HCT116 (cell line): ENCODE measurements around the gene MRPS2. TPM values are rescaled to one million over a fixed set of nuclear protein-coding genes. Genes with fewer than 3 reads are reported as not detected.

Experiments used
- ATAC-seq: fragments of 200-7000 bp; cut with Tn5 transposase; 2 replicates; pipeline ENCODE4 v1.9.1; 2020; ENCODE audit warnings: mild to moderate bottlenecking, moderate library complexity
- BruUV-seq: library from RNA; stranded (reverse); fragments of 400-500 nt; replicated peaks from 2 replicates; lab custom pipeline; 2021; lab: Mats Ljungman, UMichigan
- CTCF ChIA-PET: fragments of 300-600 bp; sonication (Branson Sonifier 250); formaldehyde crosslinking; loops from one replicate; lab custom pipeline; 2021; ENCODE audit warnings: antibody characterized with exemption; lab: Charles Lee
- POLR2A ChIA-PET: fragments of 300-600, 350-600 bp; sonication (Branson Sonifier 250); formaldehyde crosslinking; loops from one replicate; lab custom pipeline; 2021; ENCODE audit warnings: antibody characterized with exemption; lab: Charles Lee
- RAD21 ChIA-PET, 2 experiments: fragments of 300-600 bp; sonication (Branson Sonifier 250); formaldehyde crosslinking; loops; one replicate each; lab custom pipeline; 2023; ENCODE audit warnings: low total read pairs in 2 of 2; ENCODE audit not compliant: uncharacterized antibody in 2 of 2, unreplicated experiment in 2 of 2, low non-redundant PET in 1 of 2; lab: Charles Lee
- DNase-seq: peaks from one replicate; pipeline ENCODE4 v3.0.0-alpha.2; 2010; ENCODE audit warnings: low read depth, low spot score
- H2AFZ ChIP-seq: fragments of 200-600 bp; shearing (Covaris generic), sonication (generic); 2 replicates; pipeline ENCODE4 v1.6.1; 2017; ENCODE audit warnings: low read depth, mixed run types, mixed read lengths, antibody characterized with exemption, low read length; ENCODE audit not compliant: poor library complexity, severe bottlenecking
- H3K27ac ChIP-seq: 2 replicates; pipeline ENCODE4 v1.5.1; 2012; ENCODE audit warnings: low read depth, low read length
- H3K27me3 ChIP-seq: fragments of 200-600 bp; sonication (generic); 2 replicates; pipeline ENCODE4 v1.6.1; 2016; ENCODE audit warnings: mixed run types, low read length, mixed read lengths; ENCODE audit not compliant: insufficient read depth
- H3K36me3 ChIP-seq, 2 experiments: fragments of 200-500 bp in 1 of 2; fragments of 200-600 bp in 1 of 2; sonication (Bioruptor generic) in 1 of 2; sonication (generic) in 1 of 2; 2 replicates each; pipeline versions ENCODE4 v1.5.1 to v1.6.1; 2014 to 2016; ENCODE audit warnings: low read length in 2 of 2, inconsistent platforms in 1 of 2, mixed read lengths in 1 of 2, mixed run types in 1 of 2; ENCODE audit not compliant: insufficient read depth in 2 of 2, control insufficient read depth in 1 of 2
- H3K4me1 ChIP-seq, 2 experiments: fragments of 200-600 bp in 1 of 2; sonication (generic) in 1 of 2; 2 replicates each; pipeline versions ENCODE4 v1.5.1 to v1.6.1; 2012 to 2017; ENCODE audit warnings: low read length in 2 of 2, inconsistent platforms in 1 of 2, mild to moderate bottlenecking in 1 of 2, mixed read lengths in 1 of 2, mixed run types in 1 of 2, moderate library complexity in 1 of 2; ENCODE audit not compliant: insufficient read depth in 2 of 2, control insufficient read depth in 1 of 2
- H3K4me2 ChIP-seq: fragments of 200-600 bp; sonication (generic); 2 replicates; pipeline ENCODE4 v1.6.1; 2017; ENCODE audit warnings: mixed run types, low read length, mixed read lengths
- H3K4me3 ChIP-seq, 2 experiments: fragments of 200-600 bp in 1 of 2; sonication (generic) in 1 of 2; replicated peaks in 1 of 2; 2 replicates each; pipeline ENCODE4 v1.5.1; 2011 to 2016; ENCODE audit warnings: low read length in 2 of 2, control low read depth in 1 of 2, low read depth in 1 of 2, mild to moderate bottlenecking in 1 of 2, mixed read lengths in 1 of 2, mixed run types in 1 of 2
- H3K79me2 ChIP-seq: fragments of 200-600 bp; sonication (generic); 2 replicates; pipeline ENCODE4 v1.6.1; 2017; ENCODE audit warnings: mild to moderate bottlenecking, mixed run types, low read length, moderate library complexity, mixed read lengths; ENCODE audit not compliant: insufficient read depth
- H3K9ac ChIP-seq: fragments of 200-600 bp; sonication (generic); 2 replicates; pipeline ENCODE4 v1.6.1; 2016; ENCODE audit warnings: low read length, mixed read lengths
- H3K9me2 ChIP-seq: fragments of 200-600 bp; sonication (generic), shearing (Covaris generic); 2 replicates; pipeline ENCODE4 v1.6.1; 2017; ENCODE audit warnings: mixed run types, mild to moderate bottlenecking, moderate library complexity; ENCODE audit not compliant: insufficient read depth
- H3K9me3 ChIP-seq, 2 experiments: fragments of 200-500 bp in 1 of 2; fragments of 200-600 bp in 1 of 2; sonication (Bioruptor generic) in 1 of 2; sonication (generic) in 1 of 2; 2 replicates each; pipeline ENCODE4 v1.6.1; 2014 to 2017; ENCODE audit warnings: low read length in 2 of 2, mixed read lengths in 2 of 2, inconsistent platforms in 1 of 2, low read depth in 1 of 2, mild to moderate bottlenecking in 1 of 2, mixed run types in 1 of 2, moderate library complexity in 1 of 2; ENCODE audit not compliant: control insufficient read depth in 1 of 2, insufficient read depth in 1 of 2
- H4K20me1 ChIP-seq: fragments of 200-600 bp; sonication (generic), shearing (Covaris generic); 2 replicates; pipeline ENCODE4 v1.6.1; 2017; ENCODE audit warnings: mixed run types, mild to moderate bottlenecking, moderate library complexity; ENCODE audit not compliant: insufficient read depth
- CBX3 ChIP-seq: IDR thresholded peaks from 2 replicates; pipeline ENCODE4 v1.6.1; 2012; ENCODE audit warnings: low read depth
- CEBPB ChIP-seq: IDR thresholded peaks from 2 replicates; pipeline ENCODE4 v1.6.1; 2012; ENCODE audit warnings: low read depth
- ELF1 ChIP-seq: IDR thresholded peaks from 2 replicates; pipeline ENCODE4 v1.6.1; 2012; ENCODE audit warnings: low read depth, borderline replicate concordance
- EZH2phosphoT487 ChIP-seq: fragments of 200-600 bp; IDR thresholded peaks from 2 replicates; pipeline ENCODE4 v1.6.1; 2018; ENCODE audit warnings: antibody characterized with exemption, borderline replicate concordance
- FOSL1 ChIP-seq: IDR thresholded peaks from 2 replicates; pipeline ENCODE4 v1.6.1; 2012; ENCODE audit warnings: low read depth
- JUND ChIP-seq: IDR thresholded peaks from 2 replicates; pipeline ENCODE4 v1.6.1; 2012
- POLR2AphosphoS5 ChIP-seq: IDR thresholded peaks from 2 replicates; pipeline ENCODE4 v1.6.1; 2011; ENCODE audit warnings: mild to moderate bottlenecking, low read depth, low read length, moderate library complexity
- RAD21 ChIP-seq: IDR thresholded peaks from 2 replicates; pipeline ENCODE4 v1.6.1; 2012; ENCODE audit warnings: low read depth, mild to moderate bottlenecking
- SP1 ChIP-seq: IDR thresholded peaks from 2 replicates; pipeline ENCODE4 v1.6.1; 2012; ENCODE audit warnings: low read depth
- SRF ChIP-seq: IDR thresholded peaks from 2 replicates; pipeline ENCODE4 v1.6.1; 2012; ENCODE audit warnings: low read depth
- YY1 ChIP-seq: IDR thresholded peaks from 2 replicates; pipeline ENCODE4 v1.6.1; 2011; ENCODE audit warnings: low read length, low read depth, moderate library complexity, mild to moderate bottlenecking; ENCODE audit not compliant: insufficient replicate concordance; ENCODE audit errors: extremely low read depth
- ZFX ChIP-seq: fragments of 450-650 bp; IDR thresholded peaks from 2 replicates; pipeline ENCODE4 v1.6.1; 2017
- ZNF274 ChIP-seq: fragments of 200-500 bp; sonication (Bioruptor generic); IDR thresholded peaks from 2 replicates; pipeline ENCODE4 v1.6.1; 2014; ENCODE audit warnings: mild to moderate bottlenecking, low read depth, low read length, inconsistent platforms
- intact Hi-C: fragments of 100-400 bp; cut with micrococcal nuclease; formaldehyde crosslinking; loops from 2 replicates; pipeline ENCODE4 v1.10.0; 2022
- total RNA-seq: library from RNA; stranded (reverse); gene quantifications from one replicate; pipeline ENCODE4 v1.2.1, GENCODE V29; 2021; ENCODE audit not compliant: unreplicated experiment
- TF ChIP-seq, protein P1 (sequence below): IDR thresholded peaks from 2 replicates; pipeline ENCODE4 v1.6.1; 2012
- TF ChIP-seq, protein P2 (sequence below): IDR thresholded peaks from 2 replicates; pipeline ENCODE4 v1.6.1; 2011; ENCODE audit warnings: mild to moderate bottlenecking, low read length, moderate library complexity; ENCODE audit not compliant: insufficient replicate concordance; ENCODE audit errors: extremely low read depth
- TF ChIP-seq, protein P3 (sequence below), 3 experiments: fragments of 200-600 bp in 1 of 3; sonication (generic) in 1 of 3; IDR thresholded peaks in 2 of 3; conservative IDR thresholded peaks in 1 of 3; 2 replicates each; pipeline ENCODE4 v1.5.1; 2012 to 2017; ENCODE audit warnings: low read depth in 2 of 3, low read length in 2 of 3, antibody characterized with exemption in 1 of 3, borderline replicate concordance in 1 of 3, control low read depth in 1 of 3, mild to moderate bottlenecking in 1 of 3, mixed read lengths in 1 of 3, mixed run types in 1 of 3, moderate library complexity in 1 of 3; ENCODE audit not compliant: insufficient read depth in 1 of 3
- TF ChIP-seq, protein P4 (sequence below): IDR thresholded peaks from 2 replicates; pipeline ENCODE4 v1.6.1; 2012
- TF ChIP-seq, protein P5 (sequence below): IDR thresholded peaks from 2 replicates; pipeline ENCODE4 v1.6.1; 2012; ENCODE audit warnings: low read depth

Gene MRPS2
- total RNA-seq, 1 experiment from 2014 or later, result 85.1 TPM

DNA sequence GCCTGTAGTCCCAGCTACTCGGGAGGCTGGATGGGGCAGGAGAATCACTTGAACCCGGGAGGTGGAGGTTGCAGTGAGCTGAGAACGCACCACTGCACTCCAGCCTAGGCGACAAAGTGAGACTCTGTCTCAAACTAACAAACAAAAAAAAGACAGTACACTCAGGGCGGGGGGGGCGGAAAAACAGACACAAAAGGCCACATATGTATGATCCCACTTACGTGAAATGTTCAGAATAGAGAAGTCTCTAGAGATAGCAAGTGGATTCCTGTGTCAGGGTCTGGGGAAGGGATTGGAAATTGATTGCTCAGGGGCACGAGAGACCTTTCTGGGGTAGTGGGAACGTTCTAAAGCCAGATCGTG, 11.7 kb downstream of the MRPS2 start:
- Histone ChIP-seq H3K9me2 (no peaks in the 10 kb centered on the region), H3K79me2 (no peaks in the 10 kb centered on the region), H3K9ac (no peak overlapping the region), H3K4me2 (no peak overlapping the region), H4K20me1 (no peaks in the 10 kb centered on the region), H3K27me3 (no peaks in the 10 kb centered on the region), H3K4me3 (no peak overlapping the region), H3K4me1 (peaks cover 6 to 24% of the 10 kb centered on the region in 2 experiments; a peak in 3 of 4 replicates), H3K27ac (no peak overlapping the region), H3K9me3 (no peaks in the 10 kb centered on the region; a peak in 1 of 4 replicates), H2AFZ (peak overlapping the region; percentile 35), H3K36me3 (no peaks in the 10 kb centered on the region)
- BruUV-seq, result no TSS peak
- no peak for ATAC-seq
- ChIA-PET RAD21 (no interaction called here), POLR2A (no interaction called here), CTCF (no interaction called here)
- intact Hi-C loops, result no loop called here
- DNase-seq, result no peak
- TF ChIP-seq EZH2phosphoT487 (no peak), ZNF274 (no peak), YY1 (no peak), SP1 (no peak), POLR2AphosphoS5 (no peak), FOSL1 (no peak), CEBPB (no peak), JUND (no peak), SRF (no peak), CBX3 (no peak), ELF1 (no peak), RAD21 (no peak), ZFX (no peak)
- TF ChIP-seq, protein P1, sequence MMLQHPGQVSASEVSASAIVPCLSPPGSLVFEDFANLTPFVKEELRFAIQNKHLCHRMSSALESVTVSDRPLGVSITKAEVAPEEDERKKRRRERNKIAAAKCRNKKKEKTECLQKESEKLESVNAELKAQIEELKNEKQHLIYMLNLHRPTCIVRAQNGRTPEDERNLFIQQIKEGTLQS, result no peak
- TF ChIP-seq, protein P2, sequence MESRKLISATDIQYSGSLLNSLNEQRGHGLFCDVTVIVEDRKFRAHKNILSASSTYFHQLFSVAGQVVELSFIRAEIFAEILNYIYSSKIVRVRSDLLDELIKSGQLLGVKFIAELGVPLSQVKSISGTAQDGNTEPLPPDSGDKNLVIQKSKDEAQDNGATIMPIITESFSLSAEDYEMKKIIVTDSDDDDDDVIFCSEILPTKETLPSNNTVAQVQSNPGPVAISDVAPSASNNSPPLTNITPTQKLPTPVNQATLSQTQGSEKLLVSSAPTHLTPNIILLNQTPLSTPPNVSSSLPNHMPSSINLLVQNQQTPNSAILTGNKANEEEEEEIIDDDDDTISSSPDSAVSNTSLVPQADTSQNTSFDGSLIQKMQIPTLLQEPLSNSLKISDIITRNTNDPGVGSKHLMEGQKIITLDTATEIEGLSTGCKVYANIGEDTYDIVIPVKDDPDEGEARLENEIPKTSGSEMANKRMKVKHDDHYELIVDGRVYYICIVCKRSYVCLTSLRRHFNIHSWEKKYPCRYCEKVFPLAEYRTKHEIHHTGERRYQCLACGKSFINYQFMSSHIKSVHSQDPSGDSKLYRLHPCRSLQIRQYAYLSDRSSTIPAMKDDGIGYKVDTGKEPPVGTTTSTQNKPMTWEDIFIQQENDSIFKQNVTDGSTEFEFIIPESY, result no peak
- TF ChIP-seq, protein P3, sequence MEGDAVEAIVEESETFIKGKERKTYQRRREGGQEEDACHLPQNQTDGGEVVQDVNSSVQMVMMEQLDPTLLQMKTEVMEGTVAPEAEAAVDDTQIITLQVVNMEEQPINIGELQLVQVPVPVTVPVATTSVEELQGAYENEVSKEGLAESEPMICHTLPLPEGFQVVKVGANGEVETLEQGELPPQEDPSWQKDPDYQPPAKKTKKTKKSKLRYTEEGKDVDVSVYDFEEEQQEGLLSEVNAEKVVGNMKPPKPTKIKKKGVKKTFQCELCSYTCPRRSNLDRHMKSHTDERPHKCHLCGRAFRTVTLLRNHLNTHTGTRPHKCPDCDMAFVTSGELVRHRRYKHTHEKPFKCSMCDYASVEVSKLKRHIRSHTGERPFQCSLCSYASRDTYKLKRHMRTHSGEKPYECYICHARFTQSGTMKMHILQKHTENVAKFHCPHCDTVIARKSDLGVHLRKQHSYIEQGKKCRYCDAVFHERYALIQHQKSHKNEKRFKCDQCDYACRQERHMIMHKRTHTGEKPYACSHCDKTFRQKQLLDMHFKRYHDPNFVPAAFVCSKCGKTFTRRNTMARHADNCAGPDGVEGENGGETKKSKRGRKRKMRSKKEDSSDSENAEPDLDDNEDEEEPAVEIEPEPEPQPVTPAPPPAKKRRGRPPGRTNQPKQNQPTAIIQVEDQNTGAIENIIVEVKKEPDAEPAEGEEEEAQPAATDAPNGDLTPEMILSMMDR (IDR thresholded peaks at IDR 0.05 in 2 of 3, conservative IDR thresholded peaks at IDR 0.05 in 1 of 3; ENCODE audit: borderline replicate concordance in 1 of 3, insufficient read depth in 1 of 3, low read depth in 2 of 3, low read length in 2 of 3), result no peak
- TF ChIP-seq, protein P4, sequence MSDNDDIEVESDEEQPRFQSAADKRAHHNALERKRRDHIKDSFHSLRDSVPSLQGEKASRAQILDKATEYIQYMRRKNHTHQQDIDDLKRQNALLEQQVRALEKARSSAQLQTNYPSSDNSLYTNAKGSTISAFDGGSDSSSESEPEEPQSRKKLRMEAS, result no peak
- TF ChIP-seq, protein P5, sequence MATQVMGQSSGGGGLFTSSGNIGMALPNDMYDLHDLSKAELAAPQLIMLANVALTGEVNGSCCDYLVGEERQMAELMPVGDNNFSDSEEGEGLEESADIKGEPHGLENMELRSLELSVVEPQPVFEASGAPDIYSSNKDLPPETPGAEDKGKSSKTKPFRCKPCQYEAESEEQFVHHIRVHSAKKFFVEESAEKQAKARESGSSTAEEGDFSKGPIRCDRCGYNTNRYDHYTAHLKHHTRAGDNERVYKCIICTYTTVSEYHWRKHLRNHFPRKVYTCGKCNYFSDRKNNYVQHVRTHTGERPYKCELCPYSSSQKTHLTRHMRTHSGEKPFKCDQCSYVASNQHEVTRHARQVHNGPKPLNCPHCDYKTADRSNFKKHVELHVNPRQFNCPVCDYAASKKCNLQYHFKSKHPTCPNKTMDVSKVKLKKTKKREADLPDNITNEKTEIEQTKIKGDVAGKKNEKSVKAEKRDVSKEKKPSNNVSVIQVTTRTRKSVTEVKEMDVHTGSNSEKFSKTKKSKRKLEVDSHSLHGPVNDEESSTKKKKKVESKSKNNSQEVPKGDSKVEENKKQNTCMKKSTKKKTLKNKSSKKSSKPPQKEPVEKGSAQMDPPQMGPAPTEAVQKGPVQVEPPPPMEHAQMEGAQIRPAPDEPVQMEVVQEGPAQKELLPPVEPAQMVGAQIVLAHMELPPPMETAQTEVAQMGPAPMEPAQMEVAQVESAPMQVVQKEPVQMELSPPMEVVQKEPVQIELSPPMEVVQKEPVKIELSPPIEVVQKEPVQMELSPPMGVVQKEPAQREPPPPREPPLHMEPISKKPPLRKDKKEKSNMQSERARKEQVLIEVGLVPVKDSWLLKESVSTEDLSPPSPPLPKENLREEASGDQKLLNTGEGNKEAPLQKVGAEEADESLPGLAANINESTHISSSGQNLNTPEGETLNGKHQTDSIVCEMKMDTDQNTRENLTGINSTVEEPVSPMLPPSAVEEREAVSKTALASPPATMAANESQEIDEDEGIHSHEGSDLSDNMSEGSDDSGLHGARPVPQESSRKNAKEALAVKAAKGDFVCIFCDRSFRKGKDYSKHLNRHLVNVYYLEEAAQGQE, result no peak
